ENCODE data around the gene GRB2. TPM values are rescaled to one million over a fixed set of nuclear protein-coding genes. Genes with fewer than 3 reads are reported as not detected.
"Not testable (repeated sequence)": the region's sequence is repeated elsewhere in the genome, so short reads cannot be mapped to it uniquely, and the experiment has no call there.

GRB2 gene
- total RNA-seq, 1 donor from 2014 or later = 102 TPM

GRCh38 chr17:75301049-75301448, 104.4 kb downstream of the GRB2 start:
- DNase-seq (ENCODE audit: low read depth) = no peak
- no peak for FAIRE-seq
- H3K36me3 ChIP-seq (ENCODE audit: control insufficient read depth, insufficient read depth, low read length) = no peaks in the 10 kb centered on the region
- no peak overlapping the region for H3K4me3 ChIP-seq (ENCODE audit: low read depth, low read length)
- TF ChIP-seq, protein P1, sequence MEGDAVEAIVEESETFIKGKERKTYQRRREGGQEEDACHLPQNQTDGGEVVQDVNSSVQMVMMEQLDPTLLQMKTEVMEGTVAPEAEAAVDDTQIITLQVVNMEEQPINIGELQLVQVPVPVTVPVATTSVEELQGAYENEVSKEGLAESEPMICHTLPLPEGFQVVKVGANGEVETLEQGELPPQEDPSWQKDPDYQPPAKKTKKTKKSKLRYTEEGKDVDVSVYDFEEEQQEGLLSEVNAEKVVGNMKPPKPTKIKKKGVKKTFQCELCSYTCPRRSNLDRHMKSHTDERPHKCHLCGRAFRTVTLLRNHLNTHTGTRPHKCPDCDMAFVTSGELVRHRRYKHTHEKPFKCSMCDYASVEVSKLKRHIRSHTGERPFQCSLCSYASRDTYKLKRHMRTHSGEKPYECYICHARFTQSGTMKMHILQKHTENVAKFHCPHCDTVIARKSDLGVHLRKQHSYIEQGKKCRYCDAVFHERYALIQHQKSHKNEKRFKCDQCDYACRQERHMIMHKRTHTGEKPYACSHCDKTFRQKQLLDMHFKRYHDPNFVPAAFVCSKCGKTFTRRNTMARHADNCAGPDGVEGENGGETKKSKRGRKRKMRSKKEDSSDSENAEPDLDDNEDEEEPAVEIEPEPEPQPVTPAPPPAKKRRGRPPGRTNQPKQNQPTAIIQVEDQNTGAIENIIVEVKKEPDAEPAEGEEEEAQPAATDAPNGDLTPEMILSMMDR (IDR thresholded peaks at IDR 0.05; ENCODE audit: insufficient read depth, low read length, severe bottlenecking) = no peak
- no peaks in the 10 kb centered on the region for H3K27me3 ChIP-seq (ENCODE audit: control insufficient read depth, insufficient read depth, low read length)

GRCh38 chr17:75300280-75300679, 105.2 kb downstream of the GRB2 start:
- Histone ChIP-seq H3K4me3 (ENCODE audit: low read depth, low read length) (no peak overlapping the region), H3K27me3 (ENCODE audit: control insufficient read depth, insufficient read depth, low read length) (no peaks in the 10 kb centered on the region), H3K36me3 (ENCODE audit: control insufficient read depth, insufficient read depth, low read length) (no peaks in the 10 kb centered on the region)
- TF ChIP-seq, protein P1 (IDR thresholded peaks at IDR 0.05; ENCODE audit: insufficient read depth, low read length, severe bottlenecking) = no peak
- no peak for FAIRE-seq
- DNase-seq (ENCODE audit: low read depth) = no peak

GRCh38 chr17:75295201-75296158, 110.0 kb downstream of the GRB2 start:
- no peaks in the 10 kb centered on the region for H3K27me3 ChIP-seq (ENCODE audit: control insufficient read depth, insufficient read depth, low read length)
- DNase-seq (ENCODE audit: low read depth) (no peak), FAIRE-seq (no peak)
- H3K36me3 ChIP-seq (ENCODE audit: control insufficient read depth, insufficient read depth, low read length) = no peaks in the 10 kb centered on the region
- TF ChIP-seq, protein P1 (IDR thresholded peaks at IDR 0.05; ENCODE audit: insufficient read depth, low read length, severe bottlenecking) = no peak
- no peak overlapping the region for H3K4me3 ChIP-seq (ENCODE audit: low read depth, low read length)

DNA sequence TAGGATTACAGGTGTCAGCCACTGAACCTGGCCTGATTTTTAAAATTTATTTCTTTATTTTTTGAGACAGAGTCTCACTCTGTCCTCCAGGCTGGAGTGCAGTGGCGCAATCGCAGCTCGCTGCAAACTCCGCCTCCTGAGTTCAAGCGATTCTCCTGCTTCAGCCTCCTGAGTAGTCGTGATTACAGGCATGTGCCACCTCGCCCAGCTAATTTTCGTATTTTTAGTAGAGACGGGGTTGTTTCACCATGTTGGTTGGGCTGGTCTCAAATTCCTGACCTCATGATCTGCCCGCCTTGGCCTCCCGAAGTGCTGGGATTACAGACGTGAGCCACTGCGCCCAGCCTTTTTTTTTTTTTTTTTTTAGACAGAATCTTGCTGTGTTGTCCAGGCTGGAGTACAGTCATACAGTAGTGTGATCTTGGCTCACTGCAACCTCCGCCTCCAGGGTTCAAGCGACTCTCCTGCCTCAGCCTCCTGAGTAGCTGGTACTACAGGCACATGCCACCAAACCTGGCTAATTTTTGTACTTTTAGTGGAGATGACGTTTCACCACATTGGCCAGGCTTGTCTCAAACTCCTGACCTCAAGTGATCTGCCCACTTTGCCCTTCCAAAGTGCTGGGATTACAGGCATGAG, 112.5 kb downstream of the GRB2 start:
- H3K27me3 ChIP-seq (ENCODE audit: control insufficient read depth, insufficient read depth, low read length); FAIRE-seq; H3K36me3 ChIP-seq (ENCODE audit: control insufficient read depth, insufficient read depth, low read length): not testable (repeated sequence)

DNA sequence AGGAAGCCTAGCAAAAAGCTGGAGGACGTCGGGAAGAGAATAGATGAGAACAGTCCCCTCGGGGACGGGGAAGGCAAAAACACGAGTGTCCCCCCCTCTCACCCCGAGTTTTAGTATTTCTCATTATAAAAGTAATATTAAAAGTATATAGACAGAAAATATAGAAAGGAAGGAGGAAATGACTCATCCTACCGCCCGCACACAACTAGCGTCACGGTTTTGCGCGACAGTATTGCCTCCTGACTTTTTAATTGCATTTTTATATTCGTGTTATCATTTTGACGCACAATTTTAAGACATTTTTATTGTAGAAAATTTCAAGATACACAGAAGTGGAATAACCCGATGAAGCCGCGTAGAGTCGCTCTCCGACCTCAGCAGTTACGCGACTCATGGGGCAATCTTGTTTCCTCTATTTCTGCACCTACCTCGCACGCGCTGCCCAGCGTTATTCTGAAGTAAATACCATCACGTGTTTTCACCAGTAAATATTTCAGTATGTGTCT, 115.6 kb downstream of the GRB2 start:
- Histone ChIP-seq H3K27me3 (ENCODE audit: control insufficient read depth, insufficient read depth, low read length) (no peaks in the 10 kb centered on the region), H3K36me3 (ENCODE audit: control insufficient read depth, insufficient read depth, low read length) (peaks cover 4% of the 10 kb centered on the region), H3K4me3 (ENCODE audit: low read depth, low read length) (peak overlapping the region; percentile 70)
- TF ChIP-seq, protein P1 (IDR thresholded peaks at IDR 0.05; ENCODE audit: insufficient read depth, low read length, severe bottlenecking) = no peak
- peak; percentile 34 for DNase-seq (ENCODE audit: low read depth)
- FAIRE-seq = no peak

More for the DNA sequence above, 112.5 kb downstream of the GRB2 start:
- not testable (repeated sequence) for DNase-seq (ENCODE audit: low read depth); H3K4me3 ChIP-seq (ENCODE audit: low read depth, low read length)

All from bronchial epithelial cell (primary cell).